HepG2 (cell line): ENCODE measurements around the gene DUS2. TPM values are rescaled to one million over a fixed set of nuclear protein-coding genes. Genes with fewer than 3 reads are reported as not detected.

Experiments used
- ATAC-seq: fragments of 200-7000 bp; cut with Tn5 transposase; 3 replicates; pipeline ENCODE4 v1.9.1; 2020; ENCODE audit warnings: mild to moderate bottlenecking, moderate library complexity
- BruUV-seq: library from RNA; stranded (reverse); fragments of 400-500 nt; replicated peaks from 2 replicates; lab custom pipeline; 2021; lab: Mats Ljungman, UMichigan
- CTCF ChIA-PET: fragments of 300-600 bp; formaldehyde crosslinking; extraction: SDS; loops from one replicate; lab custom pipeline; 2021; ENCODE audit warnings: low total read pairs, inconsistent platforms, low intra/inter-chr PET ratio; lab: Yijun Ruan, JAX
- POLR2A ChIA-PET: fragments of 350-600 bp; sonication (Branson Sonifier 250); formaldehyde crosslinking; loops from one replicate; lab custom pipeline; 2020; ENCODE audit warnings: antibody characterized with exemption, inconsistent platforms; lab: Yijun Ruan, JAX
- DNase-seq: peaks from one replicate; pipeline ENCODE4 v3.0.0-alpha.2; 2015; ENCODE audit warnings: low spot score
- FAIRE-seq: peaks from 3 replicates; lab custom pipeline; 2011; peaks lifted over from hg19 to GRCh38; lab: Jason Lieb, UNC
- H2AFZ ChIP-seq: one replicate; pipeline ENCODE4 v1.6.1; 2011; ENCODE audit warnings: low read length, inconsistent platforms
- H3K27ac ChIP-seq: fragments of 300-600 bp; 3 replicates; pipeline ENCODE4 v1.8.0; 2011; ENCODE audit warnings: mixed run types, mild to moderate bottlenecking, mixed read lengths, low read length, inconsistent platforms; ENCODE audit not compliant: insufficient read depth; ENCODE audit errors: extremely low read length
- H3K27me3 ChIP-seq, 2 experiments: fragments of 200-600 bp in 1 of 2; 2 replicates in 1 of 2; 3 replicates in 1 of 2; pipeline versions ENCODE4 v1.6.0 to v1.8.0; 2011; ENCODE audit warnings: low read length in 2 of 2, mild to moderate bottlenecking in 2 of 2, moderate library complexity in 2 of 2, inconsistent platforms in 1 of 2; ENCODE audit not compliant: insufficient read depth in 2 of 2, control insufficient read depth in 1 of 2
- H3K36me3 ChIP-seq, 2 experiments: fragments of 200-600 bp in 1 of 2; replicated peaks in 1 of 2; 2 replicates in 1 of 2; 3 replicates in 1 of 2; pipeline versions ENCODE4 v1.5.1 to v1.8.0; 2011; ENCODE audit warnings: low read length in 2 of 2, inconsistent platforms in 1 of 2; ENCODE audit not compliant: insufficient read depth in 2 of 2, control insufficient read depth in 1 of 2
- H3K4me1 ChIP-seq: 2 replicates; pipeline ENCODE4 v1.5.1; 2012; ENCODE audit warnings: low read length, inconsistent platforms; ENCODE audit not compliant: insufficient read depth
- H3K4me2 ChIP-seq: 2 replicates; pipeline ENCODE4 v1.6.0; 2011; ENCODE audit warnings: low read depth, low read length, inconsistent platforms
- H3K4me3 ChIP-seq, 3 experiments: fragments of 200-600 bp in 1 of 3; sonication (generic), shearing (Covaris generic) in 1 of 3; replicated peaks in 1 of 3; 2 replicates each; pipeline ENCODE4 v1.5.1; 2011 to 2016; ENCODE audit warnings: low read length in 3 of 3, inconsistent platforms in 2 of 3, low read depth in 2 of 3, mild to moderate bottlenecking in 2 of 3, control low read depth in 1 of 3, mixed read lengths in 1 of 3; ENCODE audit not compliant: insufficient read depth in 1 of 3
- H3K79me2 ChIP-seq: one replicate; pipeline ENCODE4 v1.6.1; 2011; ENCODE audit warnings: low read length, inconsistent platforms; ENCODE audit not compliant: insufficient read depth
- H3K9ac ChIP-seq: 2 replicates; pipeline ENCODE4 v1.6.0; 2011; ENCODE audit warnings: mild to moderate bottlenecking, low read depth, low read length, inconsistent platforms; ENCODE audit not compliant: insufficient read depth
- H3K9me3 ChIP-seq: 2 replicates; pipeline ENCODE4 v1.5.1; 2012; ENCODE audit warnings: mild to moderate bottlenecking, low read length
- H4K20me1 ChIP-seq: 2 replicates; pipeline ENCODE4 v1.6.0; 2011; ENCODE audit warnings: inconsistent platforms, mild to moderate bottlenecking, low read length, moderate library complexity; ENCODE audit not compliant: insufficient read depth
- ZNF318 ChIP-seq: sonication (generic); formaldehyde crosslinking; IDR thresholded peaks from 2 replicates; pipeline ENCODE4 v1.4.0; 2020; ENCODE audit warnings: mild to moderate bottlenecking, missing genetic modification reagents
- ZNF354B ChIP-seq: sonication (generic); formaldehyde crosslinking; IDR thresholded peaks from 2 replicates; pipeline ENCODE4 v1.8.0; 2022; ENCODE audit warnings: mild to moderate bottlenecking, missing genetic modification reagents
- ZNF556 ChIP-seq: sonication (generic); formaldehyde crosslinking; IDR thresholded peaks from 2 replicates; pipeline ENCODE4 v1.4.0; 2020; ENCODE audit warnings: mild to moderate bottlenecking, missing genetic modification reagents, borderline replicate concordance
- WGBS: methylation state at CpG from one replicate; pipeline ENCODE4 v1.1.6; 2017; ENCODE audit warnings: low lambda C conversion rate; 5-methylcytosine and 5-hydroxymethylcytosine counted together
- in situ Hi-C: cut with HindIII; loops from 2 replicates; pipeline ENCODE4 v1.10.0; 2017; ENCODE audit warnings: low pct_unique_long_range_greater_than_20kb; ENCODE audit not compliant: extremely low pct_ligation_motif_present
- intact Hi-C: fragments of 100-400 bp; cut with micrococcal nuclease; formaldehyde crosslinking; loops from one replicate; pipeline ENCODE4 v1.10.0; 2022; ENCODE audit not compliant: unreplicated experiment
- polyA plus RNA-seq, 8 experiments: library from polyadenylated mRNA; depleted of rRNA in 3 of 8; stranded (reverse) in 7 of 8; unstranded in 1 of 8; fragments of >200 nt; fragmentation: Illumina TruSeq in 4 of 8; extraction: Trizol in 4 of 8; gene quantifications; 2 replicates each; pipeline versions ENCODE4 v1.2.1 to v1.2.3, GENCODE V29; 2011 to 2016; ENCODE audit warnings: low read depth in 4 of 8, missing spikeins in 1 of 8, mixed read lengths in 1 of 8; ENCODE audit not compliant: insufficient read depth in 1 of 8
- total RNA-seq, 5 experiments: library from RNA; depleted of rRNA; stranded (reverse); fragments of >200 nt; fragmentation: Illumina TruSeq; extraction: Trizol; gene quantifications; 2 replicates each; pipeline ENCODE4 v1.2.3, GENCODE V29; 2016; ENCODE audit warnings: low read depth in 1 of 5

Gene DUS2
- total and polyA plus RNA-seq, 2 of the 13 experiments (the other 11 are each of a cell fraction or from before 2014, with no cell fraction given) = 17.8 to 25.1 TPM

DNA sequence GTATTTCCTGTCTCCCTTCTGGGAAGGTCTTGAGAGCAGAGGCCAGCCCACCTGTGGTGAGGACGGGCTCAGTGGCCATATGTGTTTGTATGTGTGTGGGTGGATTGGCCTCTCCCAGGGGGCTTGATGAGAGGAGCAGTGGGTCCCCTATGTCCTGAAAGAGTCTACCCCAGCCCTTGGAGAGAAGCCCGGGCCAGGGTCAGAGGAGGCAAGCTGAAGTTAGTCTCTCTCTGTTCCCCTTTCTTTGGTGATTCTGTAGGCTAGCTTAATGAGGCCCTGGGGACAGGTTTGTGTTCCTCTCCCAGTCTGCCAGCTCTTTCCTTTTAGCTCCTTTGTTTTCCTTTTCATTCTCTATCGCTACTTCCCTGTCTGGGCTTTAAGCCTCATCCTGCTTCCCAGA lies 38.3 kb downstream of the DUS2 start (continued):
- TF ChIP-seq ZNF318 (CRISPR knock-in tag) = no peak
- TF ChIP-seq, all 625 proteins: peak for 0

GRCh38 chr16:68062910-68063393 lies 39.9 kb downstream of the DUS2 start:
- no TSS peak for BruUV-seq
- ChIA-PET CTCF (interaction anchor here (2.3 kb wide), 1 partner anchor 70 kb away, joined by 14 read pairs; no protein-coding TSS in a partner anchor), POLR2A (interaction anchor here (4.3 kb wide), 1 partner anchor 17 kb away, joined by 11 read pairs; no protein-coding TSS in a partner anchor)
- Histone ChIP-seq H3K4me2 (no peak overlapping the region), H3K4me1 (no peaks in the 10 kb centered on the region), H3K36me3 (peaks cover 27 to 34% of the 10 kb centered on the region in 2 experiments), H3K27me3 (no peaks in the 10 kb centered on the region), H4K20me1 (no peaks in the 10 kb centered on the region), H3K9me3 (no peaks in the 10 kb centered on the region), H3K27ac (no peak overlapping the region), H3K9ac (no peak overlapping the region), H3K79me2 (no peaks in the 10 kb centered on the region), H3K4me3 (no peak overlapping the region), H2AFZ (no peak overlapping the region)
- intact Hi-C loops = loop anchor here (10.0 kb wide), 1 partner anchor 248 kb away; no protein-coding TSS in a partner anchor
- in situ Hi-C loops = no loop called here
- TF ChIP-seq ZNF556 (CRISPR knock-in tag) (no peak), ZNF354B (CRISPR knock-in tag) (no peak)
- FAIRE-seq = no peak
- no peak for ATAC-seq
- no peak for DNase-seq
- 100% methylated on average over 4 of the region's 4 CpGs for WGBS
